H1 (cell line): Measurements from ENCODE around the gene OPN1MW2. TPM values are rescaled to one million over a fixed set of nuclear protein-coding genes. Genes with fewer than 3 reads are reported as not detected.
"Not testable (repeated sequence)": the region's sequence is repeated elsewhere in the genome, so short reads cannot be mapped to it uniquely, and the experiment has no call there.

Experiments used
- CTCF ChIA-PET: fragments of 300-600 bp; sonication (Branson Sonifier 250); formaldehyde crosslinking; loops from one replicate; lab custom pipeline; 2021; ENCODE audit not compliant: partially characterized antibody; lab: Charles Lee
- POLR2A ChIA-PET: fragments of 300-600 bp; sonication (Branson Sonifier 250); formaldehyde crosslinking; loops from one replicate; lab custom pipeline; 2021; ENCODE audit warnings: inconsistent platforms; ENCODE audit not compliant: partially characterized antibody; lab: Charles Lee
- DNase-seq, 2 experiments: peaks; one replicate each; pipeline versions ENCODE4 v3.0.0 to v3.0.0-alpha.2; 2010 to 2022; ENCODE audit warnings: low spot score in 2 of 2, low read depth in 1 of 2, mixed read lengths in 1 of 2
- FAIRE-seq: peaks from 2 replicates; lab custom pipeline; 2011; peaks lifted over from hg19 to GRCh38; lab: Jason Lieb, UNC
- H2AFZ ChIP-seq: 2 replicates; pipeline ENCODE4 v1.8.1; 2012; ENCODE audit warnings: low read length, inconsistent platforms
- H2AK5ac ChIP-seq: 2 replicates; pipeline ENCODE4 v1.6.1; 2013; ENCODE audit warnings: low read depth, low read length
- H2BK120ac ChIP-seq: replicated peaks from 2 replicates; pipeline ENCODE3; 2013; ENCODE audit warnings: low read depth, low read length, inconsistent platforms
- H2BK12ac ChIP-seq: 2 replicates; pipeline ENCODE4 v1.6.1; 2013; ENCODE audit warnings: low read depth, low read length
- H2BK15ac ChIP-seq: 2 replicates; pipeline ENCODE4 v1.6.1; 2013; ENCODE audit warnings: low read length
- H2BK20ac ChIP-seq: 2 replicates; pipeline ENCODE4 v1.6.1; 2013; ENCODE audit warnings: low read length
- H2BK5ac ChIP-seq: 2 replicates; pipeline ENCODE4 v1.6.1; 2013; ENCODE audit warnings: low read depth, low read length
- H3K14ac ChIP-seq: 2 replicates; pipeline ENCODE4 v1.6.1; 2013; ENCODE audit warnings: inconsistent platforms; ENCODE audit not compliant: insufficient read length
- H3K18ac ChIP-seq: 2 replicates; pipeline ENCODE4 v1.6.1; 2013; ENCODE audit warnings: low read length; ENCODE audit errors: extremely low read depth
- H3K23ac ChIP-seq: 2 replicates; pipeline ENCODE4 v1.6.1; 2013; ENCODE audit warnings: inconsistent platforms; ENCODE audit not compliant: insufficient read length
- H3K23me2 ChIP-seq: 2 replicates; pipeline ENCODE4 v1.6.1; 2013; ENCODE audit warnings: low read depth, low read length
- H3K27ac ChIP-seq: 2 replicates; pipeline ENCODE4 v1.6.1; 2011; ENCODE audit warnings: low read depth, low read length, inconsistent platforms
- H3K27me3 ChIP-seq, 4 experiments: replicated peaks in 1 of 4; 1 replicate in 1 of 4; 2 replicates in 3 of 4; pipeline versions ENCODE4 v1.6.1 to v1.8.1; 2011 to 2013; ENCODE audit warnings: low read length in 3 of 4, mild to moderate bottlenecking in 3 of 4, inconsistent platforms in 2 of 4, mixed read lengths in 2 of 4, moderate library complexity in 1 of 4; ENCODE audit not compliant: control insufficient read depth in 3 of 4, insufficient read depth in 3 of 4; ENCODE audit errors: extremely low read depth in 1 of 4
- H3K36me3 ChIP-seq, 4 experiments: 2 replicates each; pipeline versions ENCODE4 v1.6.1 to v1.8.1; 2011 to 2013; ENCODE audit warnings: mild to moderate bottlenecking in 4 of 4, low read length in 3 of 4, moderate library complexity in 2 of 4, control low read depth in 1 of 4, inconsistent platforms in 1 of 4; ENCODE audit not compliant: insufficient read depth in 4 of 4, control insufficient read depth in 2 of 4
- H3K4ac ChIP-seq: replicated peaks from 2 replicates; pipeline ENCODE3; 2013; ENCODE audit warnings: low read length, low read depth, mixed read lengths, inconsistent platforms; ENCODE audit not compliant: insufficient read length
- H3K4me1 ChIP-seq, 4 experiments: replicated peaks in 1 of 4; 1 replicate in 1 of 4; 2 replicates in 3 of 4; pipeline versions ENCODE4 v1.6.1 to v1.8.1; 2011 to 2013; ENCODE audit warnings: low read length in 3 of 4, inconsistent platforms in 2 of 4, mixed read lengths in 1 of 4; ENCODE audit not compliant: insufficient read depth in 4 of 4, control insufficient read depth in 3 of 4
- H3K4me2 ChIP-seq, 2 experiments: 2 replicates each; pipeline versions ENCODE4 v1.6.1 to v1.8.1; 2011 to 2013; ENCODE audit warnings: low read depth in 2 of 2, low read length in 2 of 2, control low read depth in 1 of 2, inconsistent platforms in 1 of 2, mild to moderate bottlenecking in 1 of 2; ENCODE audit not compliant: insufficient read depth in 1 of 2
- H3K4me3 ChIP-seq, 4 experiments: fragments of 200-600, 300-600 bp in 1 of 4; sonication (generic), shearing (Covaris generic), sonication (Bioruptor Twin) in 1 of 4; 2 replicates each; pipeline versions ENCODE4 v1.5.1 to v1.8.1; 2011 to 2016; ENCODE audit warnings: low read length in 4 of 4, low read depth in 3 of 4, control low read depth in 2 of 4, inconsistent platforms in 2 of 4, mild to moderate bottlenecking in 2 of 4, mixed read lengths in 1 of 4, moderate library complexity in 1 of 4; ENCODE audit not compliant: insufficient read depth in 2 of 4; ENCODE audit errors: extremely low read depth in 1 of 4
- H3K56ac ChIP-seq: replicated peaks from 2 replicates; pipeline ENCODE3; 2013; ENCODE audit warnings: low read depth, mild to moderate bottlenecking, mixed read lengths, low read length, inconsistent platforms; ENCODE audit not compliant: insufficient read length
- H3K79me1 ChIP-seq: 2 replicates; pipeline ENCODE4 v1.6.1; 2013; ENCODE audit warnings: low read depth, low read length, control low read depth
- H3K79me2 ChIP-seq, 2 experiments: 2 replicates each; pipeline versions ENCODE4 v1.6.1 to v1.8.1; 2012 to 2013; ENCODE audit warnings: low read length in 2 of 2, mild to moderate bottlenecking in 2 of 2, inconsistent platforms in 1 of 2; ENCODE audit not compliant: insufficient read depth in 2 of 2, control insufficient read depth in 1 of 2
- H3K9ac ChIP-seq, 4 experiments: replicated peaks in 1 of 4; 1 replicate in 1 of 4; 2 replicates in 3 of 4; pipeline versions ENCODE4 v1.6.1 to v1.8.1; 2011 to 2013; ENCODE audit warnings: low read depth in 3 of 4, low read length in 3 of 4, control low read depth in 2 of 4, mild to moderate bottlenecking in 2 of 4, moderate library complexity in 2 of 4, inconsistent platforms in 1 of 4; ENCODE audit errors: extremely low read depth in 1 of 4
- H3K9me3 ChIP-seq, 2 experiments: 2 replicates each; pipeline versions ENCODE4 v1.6.1 to v1.8.1; 2012 to 2013; ENCODE audit warnings: mild to moderate bottlenecking in 2 of 2, moderate library complexity in 2 of 2, control low read depth in 1 of 2, inconsistent platforms in 1 of 2, low read depth in 1 of 2, low read length in 1 of 2, mixed read lengths in 1 of 2; ENCODE audit not compliant: insufficient read depth in 2 of 2
- H4K20me1 ChIP-seq, 2 experiments: replicated peaks in 1 of 2; 2 replicates each; pipeline versions ENCODE3 to v1.8.1; 2011 to 2013; ENCODE audit warnings: inconsistent platforms in 2 of 2, low read length in 2 of 2, mild to moderate bottlenecking in 1 of 2; ENCODE audit not compliant: insufficient read depth in 2 of 2, control insufficient read depth in 1 of 2
- H4K5ac ChIP-seq: 2 replicates; pipeline ENCODE4 v1.6.1; 2013; ENCODE audit warnings: low read length, low read depth, mixed read lengths, inconsistent platforms; ENCODE audit not compliant: insufficient read length
- H4K8ac ChIP-seq: 2 replicates; pipeline ENCODE4 v1.8.0; 2013; ENCODE audit warnings: mild to moderate bottlenecking, moderate library complexity, low read length, inconsistent platforms; ENCODE audit not compliant: insufficient read depth; ENCODE audit errors: extremely low read depth
- H4K91ac ChIP-seq: replicated peaks from 2 replicates; pipeline ENCODE3; 2013; ENCODE audit warnings: low read length, mixed read lengths, inconsistent platforms; ENCODE audit not compliant: insufficient read length
- WGBS, 2 experiments: shearing (Covaris generic) in 1 of 2; methylation state at CpG; one replicate each; pipeline versions ENCODE4 v1.1.6 to v1.1.7; 2013 to 2015; ENCODE audit warnings: low lambda C conversion rate in 2 of 2, mixed read lengths in 2 of 2, inconsistent platforms in 1 of 2, low coverage in 1 of 2, missing lambda C conversion rate in 1 of 2; ENCODE audit not compliant: insufficient replicate concordance in 2 of 2, insufficient coverage in 1 of 2, insufficient read length in 1 of 2; ENCODE audit errors: extremely low coverage in 1 of 2, missing lambda C conversion rate in 1 of 2; 5-methylcytosine and 5-hydroxymethylcytosine counted together
- polyA plus RNA-seq, 7 experiments: library from polyadenylated mRNA; depleted of rRNA in 3 of 7; stranded (reverse) in 5 of 7; unstranded in 2 of 7; fragments of >200 nt in 5 of 7; fragments of 200-250 nt in 2 of 7; gene quantifications; 1 replicate in 5 of 7; 2 replicates in 1 of 7; 4 replicates in 1 of 7; pipeline versions ENCODE4 v1.2.1 to v1.2.3, GENCODE V29; 2011 to 2013; ENCODE audit warnings: missing spikeins in 2 of 7, mixed read lengths in 2 of 7
- total RNA-seq: library from RNA; stranded (reverse); fragmentation: NEBNext Ultra II Directional; extraction: Animal tissue kit (Norgen Biotek cat#: 25700); gene quantifications from 2 replicates; pipeline ENCODE4 v1.2.1, GENCODE V29; 2021

OPN1MW2 gene
- total and polyA plus RNA-seq, 2 of the 8 experiments (the other 6 are each of a cell fraction or from before 2014, with no cell fraction given) = not detected

DNA sequence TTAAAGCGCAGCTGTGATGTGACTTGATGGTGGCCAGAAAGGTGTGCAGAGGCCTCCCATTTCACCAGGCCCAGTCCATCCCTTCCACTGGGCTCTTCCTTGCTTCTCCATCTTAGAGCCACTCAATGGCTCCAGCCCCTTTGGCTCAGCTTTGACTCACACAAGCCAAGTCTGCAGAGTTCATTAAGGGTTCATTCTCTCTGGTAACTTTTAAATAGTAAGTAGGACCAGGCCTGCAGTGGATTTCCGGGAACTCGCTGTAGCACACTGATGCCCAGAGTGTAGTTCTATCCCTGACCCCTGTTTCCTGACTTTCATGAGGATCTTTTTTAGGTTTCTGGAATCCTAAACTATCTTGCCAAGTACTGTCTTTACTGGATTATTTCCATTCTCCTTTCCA, 49.7 kb downstream of the OPN1MW2 start:
- H3K18ac ChIP-seq, H3K14ac ChIP-seq, H4K91ac ChIP-seq, H3K23ac ChIP-seq, H3K9me3 ChIP-seq, H3K27ac ChIP-seq, H3K79me2 ChIP-seq, H2BK20ac ChIP-seq, H3K4me2 ChIP-seq, H4K8ac ChIP-seq, H3K36me3 ChIP-seq, H2BK12ac ChIP-seq, H3K56ac ChIP-seq, H3K27me3 ChIP-seq, H2BK15ac ChIP-seq, DNase-seq, H2BK5ac ChIP-seq, H4K5ac ChIP-seq, FAIRE-seq, H2AFZ ChIP-seq, POLR2A ChIA-PET, CTCF ChIA-PET, H3K9ac ChIP-seq, H3K4me1 ChIP-seq, H2AK5ac ChIP-seq, H3K4me3 ChIP-seq, H3K79me1 ChIP-seq, H2BK120ac ChIP-seq, H3K23me2 ChIP-seq, H3K4ac ChIP-seq, H4K20me1 ChIP-seq: not testable (repeated sequence)
- no CpG with 5 or more reads among the region's 3 CpGs for WGBS, 2 experiments

Other genes starting within 250 kb of the OPN1MW2 start
- 117 and 120 TPM in 2 replicates for gene HCFC1, start 247.9 kb upstream of the OPN1MW2 start, total RNA-seq
- 24.9 and 44.8 TPM in 2 replicates for gene HCFC1, start 247.9 kb upstream of the OPN1MW2 start, polyA plus RNA-seq (2011; rRNA removed)
- 2.7 and 5.0 TPM in 2 replicates for gene TMEM187, start 247.0 kb upstream of the OPN1MW2 start, total RNA-seq
- gene TMEM187, start 247.0 kb upstream of the OPN1MW2 start, polyA plus RNA-seq (2011; rRNA removed) = 14.5 and 16.2 TPM in 2 replicates
- gene IRAK1, start 199.9 kb upstream of the OPN1MW2 start, total RNA-seq = 41.7 and 47.2 TPM in 2 replicates
- gene IRAK1, start 199.9 kb upstream of the OPN1MW2 start, polyA plus RNA-seq (2011; rRNA removed) = 26.6 and 34.7 TPM in 2 replicates
- 32.0 and 32.4 TPM in 2 replicates for gene MECP2, start 122.0 kb upstream of the OPN1MW2 start, total RNA-seq
- 5.0 and 6.9 TPM in 2 replicates for gene MECP2, start 122.0 kb upstream of the OPN1MW2 start, polyA plus RNA-seq (2011; rRNA removed)
- gene OPN1LW, start 75.5 kb upstream of the OPN1MW2 start, total RNA-seq = not detected in 2 replicates
- not detected in 2 replicates for gene OPN1LW, start 75.5 kb upstream of the OPN1MW2 start, polyA plus RNA-seq (2011; rRNA removed)
- not detected in 2 replicates for gene OPN1MW, start 37.2 kb upstream of the OPN1MW2 start, total RNA-seq
- gene OPN1MW, start 37.2 kb upstream of the OPN1MW2 start, polyA plus RNA-seq (2011; rRNA removed) = 0.08 TPM in 1 of 2 replicates, not detected in the other
- gene OPN1MW3, start 37.8 kb downstream of the OPN1MW2 start, total RNA-seq = not detected in 2 replicates
- gene OPN1MW3, start 37.8 kb downstream of the OPN1MW2 start, polyA plus RNA-seq (2011; rRNA removed) = not detected in 2 replicates
- gene TEX28, start 75.4 kb downstream of the OPN1MW2 start, total RNA-seq = not detected in 2 replicates
- not detected in 2 replicates for gene TEX28, start 75.4 kb downstream of the OPN1MW2 start, polyA plus RNA-seq (2011; rRNA removed)
- not detected in 2 replicates for gene TKTL1, start 76.0 kb downstream of the OPN1MW2 start, total RNA-seq
- 0.03 and 0.05 TPM in 2 replicates for gene TKTL1, start 76.0 kb downstream of the OPN1MW2 start, polyA plus RNA-seq (2011; rRNA removed)
- 925 and 957 TPM in 2 replicates for gene FLNA, start 154.9 kb downstream of the OPN1MW2 start, total RNA-seq
- 315 and 451 TPM in 2 replicates for gene FLNA, start 154.9 kb downstream of the OPN1MW2 start, polyA plus RNA-seq (2011; rRNA removed)
- 104 and 109 TPM in 2 replicates for gene EMD, start 159.5 kb downstream of the OPN1MW2 start, total RNA-seq
- 45.5 and 128 TPM in 2 replicates for gene EMD, start 159.5 kb downstream of the OPN1MW2 start, polyA plus RNA-seq (2011; rRNA removed)
- 2,633 and 2,739 TPM in 2 replicates for gene RPL10, start 178.6 kb downstream of the OPN1MW2 start, total RNA-seq
- gene RPL10, start 178.6 kb downstream of the OPN1MW2 start, polyA plus RNA-seq (2011; rRNA removed) = 4,127 and 4,293 TPM in 2 replicates
- gene DNASE1L1, start 189.5 kb downstream of the OPN1MW2 start, total RNA-seq = 8.7 and 10.3 TPM in 2 replicates
- gene DNASE1L1, start 189.5 kb downstream of the OPN1MW2 start, polyA plus RNA-seq (2011; rRNA removed) = 30.0 and 30.4 TPM in 2 replicates
- gene TAFAZZIN, start 191.8 kb downstream of the OPN1MW2 start, total RNA-seq = 23.9 and 25.3 TPM in 2 replicates
- 28.6 and 42.8 TPM in 2 replicates for gene TAFAZZIN, start 191.8 kb downstream of the OPN1MW2 start, polyA plus RNA-seq (2011; rRNA removed)
- 44.6 and 46.7 TPM in 2 replicates for gene ATP6AP1, start 208.9 kb downstream of the OPN1MW2 start, total RNA-seq
- gene ATP6AP1, start 208.9 kb downstream of the OPN1MW2 start, polyA plus RNA-seq (2011; rRNA removed) = 80.8 and 87.8 TPM in 2 replicates
- gene GDI1, start 217.4 kb downstream of the OPN1MW2 start, total RNA-seq = 83.1 and 85.8 TPM in 2 replicates
- 136 and 186 TPM in 2 replicates for gene GDI1, start 217.4 kb downstream of the OPN1MW2 start, polyA plus RNA-seq (2011; rRNA removed)
- gene FAM50A, start 224.4 kb downstream of the OPN1MW2 start, total RNA-seq = 48.7 and 51.7 TPM in 2 replicates
- 30.7 and 37.2 TPM in 2 replicates for gene FAM50A, start 224.4 kb downstream of the OPN1MW2 start, polyA plus RNA-seq (2011; rRNA removed)
- 18.2 and 23.5 TPM in 2 replicates for gene PLXNA3, start 238.5 kb downstream of the OPN1MW2 start, total RNA-seq
- gene PLXNA3, start 238.5 kb downstream of the OPN1MW2 start, polyA plus RNA-seq (2011; rRNA removed) = 10.7 and 23.5 TPM in 2 replicates